ENCODE data around the gene PLS1.

DNA sequence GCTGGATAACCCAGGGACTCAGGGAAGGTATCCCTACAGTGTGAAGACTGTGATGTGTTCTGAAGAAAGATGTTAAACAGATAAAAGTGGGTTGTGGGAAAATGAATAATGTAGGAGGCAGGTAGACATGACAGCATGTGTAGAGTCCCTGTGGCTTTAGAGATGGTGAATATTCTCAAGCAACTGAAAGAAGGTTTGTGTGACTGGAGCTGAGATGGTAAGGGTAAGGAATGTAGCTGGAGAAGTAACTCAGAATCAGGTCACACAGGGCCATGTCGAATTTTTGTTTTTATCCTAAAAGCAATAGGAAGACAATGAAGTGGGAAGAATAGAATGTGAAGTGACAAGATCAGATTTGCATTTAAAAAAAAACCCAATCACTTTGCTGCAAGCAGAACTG lies 73.9 kb downstream of the PLS1 start:
- no peak for TF ChIP-seq POLR2A (IDR thresholded peaks at IDR 0.05)
- TF ChIP-seq, protein P1, sequence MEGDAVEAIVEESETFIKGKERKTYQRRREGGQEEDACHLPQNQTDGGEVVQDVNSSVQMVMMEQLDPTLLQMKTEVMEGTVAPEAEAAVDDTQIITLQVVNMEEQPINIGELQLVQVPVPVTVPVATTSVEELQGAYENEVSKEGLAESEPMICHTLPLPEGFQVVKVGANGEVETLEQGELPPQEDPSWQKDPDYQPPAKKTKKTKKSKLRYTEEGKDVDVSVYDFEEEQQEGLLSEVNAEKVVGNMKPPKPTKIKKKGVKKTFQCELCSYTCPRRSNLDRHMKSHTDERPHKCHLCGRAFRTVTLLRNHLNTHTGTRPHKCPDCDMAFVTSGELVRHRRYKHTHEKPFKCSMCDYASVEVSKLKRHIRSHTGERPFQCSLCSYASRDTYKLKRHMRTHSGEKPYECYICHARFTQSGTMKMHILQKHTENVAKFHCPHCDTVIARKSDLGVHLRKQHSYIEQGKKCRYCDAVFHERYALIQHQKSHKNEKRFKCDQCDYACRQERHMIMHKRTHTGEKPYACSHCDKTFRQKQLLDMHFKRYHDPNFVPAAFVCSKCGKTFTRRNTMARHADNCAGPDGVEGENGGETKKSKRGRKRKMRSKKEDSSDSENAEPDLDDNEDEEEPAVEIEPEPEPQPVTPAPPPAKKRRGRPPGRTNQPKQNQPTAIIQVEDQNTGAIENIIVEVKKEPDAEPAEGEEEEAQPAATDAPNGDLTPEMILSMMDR (IDR thresholded peaks at IDR 0.05), result no peak
